Dendritic cell treated with granulocyte-macrophage colony-stimulating factor and Interleukin-4, amounts not matched to agents 40 ng/mL and 50 ng/mL, for 4 days (primary cell): Measurements from ENCODE around the gene SPNS3.

Experiments
- H3K27ac Mint-ChIP-seq: one replicate; pipeline ENCODE4 v1.8.0; 2022; ENCODE audit warnings: mild to moderate bottlenecking, mixed read lengths
- H3K27me3 Mint-ChIP-seq: one replicate; pipeline ENCODE4 v1.8.0; 2022; ENCODE audit warnings: mild to moderate bottlenecking, mixed read lengths
- H3K36me3 Mint-ChIP-seq: one replicate; pipeline ENCODE4 v1.8.0; 2022; ENCODE audit warnings: low read depth, mixed read lengths
- H3K4me1 Mint-ChIP-seq: one replicate; pipeline ENCODE4 v1.8.0; 2022; ENCODE audit warnings: low read depth, mixed read lengths
- H3K4me3 Mint-ChIP-seq: one replicate; pipeline ENCODE4 v1.8.0; 2022; ENCODE audit warnings: mild to moderate bottlenecking, moderate library complexity, mixed read lengths
- H3K9me3 Mint-ChIP-seq: one replicate; pipeline ENCODE4 v1.8.0; 2022; ENCODE audit warnings: mixed read lengths
- intact Hi-C: fragments of 100-400 bp; cut with micrococcal nuclease; formaldehyde crosslinking; loops from one replicate; pipeline ENCODE4 v1.15.0; 2022

SPNS3 gene

DNA sequence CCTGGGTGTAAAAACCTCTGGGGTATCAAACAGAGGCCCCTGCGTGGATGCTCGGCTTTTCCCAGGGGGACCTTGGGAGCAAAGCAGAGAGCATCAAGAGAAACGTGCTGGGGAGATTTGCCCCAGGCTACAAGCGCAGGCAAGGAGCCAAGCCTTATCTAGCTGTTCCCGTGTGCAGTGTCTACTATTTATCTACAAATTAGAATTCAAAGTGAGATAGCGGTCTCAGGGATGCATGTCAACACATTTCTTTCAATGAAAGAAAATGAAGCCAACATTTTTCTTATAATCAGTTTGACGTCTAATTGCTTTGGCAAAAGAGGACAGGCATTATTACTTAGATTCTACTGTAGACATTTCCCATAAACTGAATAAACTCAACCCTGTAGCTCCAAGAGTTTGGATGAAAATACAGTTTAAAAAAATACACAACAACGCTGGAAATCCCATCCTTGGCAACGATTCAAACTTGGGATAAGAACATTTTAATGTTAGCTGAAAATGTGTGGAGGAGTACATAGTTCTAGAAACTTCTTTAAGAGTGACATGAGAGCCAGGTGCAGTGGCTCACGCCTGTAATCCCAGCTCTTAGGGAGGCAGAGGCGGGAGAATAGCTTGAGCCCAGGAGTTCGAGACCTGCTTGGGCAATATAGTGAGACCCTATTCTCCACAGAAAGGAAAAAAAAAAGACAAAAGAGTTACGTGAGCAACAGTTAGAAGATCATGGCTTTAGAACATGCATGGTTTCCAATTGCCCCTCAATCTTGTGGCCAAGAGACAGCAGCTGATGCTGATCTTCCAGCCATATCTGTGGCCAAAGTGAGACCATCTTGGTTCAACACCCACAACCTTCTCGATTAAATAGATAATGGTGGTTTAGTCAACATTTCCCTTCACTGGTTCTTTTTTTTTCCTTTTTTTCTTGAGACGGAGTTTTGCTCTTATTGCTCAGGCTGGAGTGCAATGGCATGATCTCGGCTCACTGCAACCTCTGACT, 7.2 kb downstream of the SPNS3 start:
- H3K4me1 Mint-ChIP-seq = peaks cover 57% of the 10 kb centered on the region
- intact Hi-C loops = no loop called here
- no peak overlapping the region for H3K27ac Mint-ChIP-seq

DNA sequence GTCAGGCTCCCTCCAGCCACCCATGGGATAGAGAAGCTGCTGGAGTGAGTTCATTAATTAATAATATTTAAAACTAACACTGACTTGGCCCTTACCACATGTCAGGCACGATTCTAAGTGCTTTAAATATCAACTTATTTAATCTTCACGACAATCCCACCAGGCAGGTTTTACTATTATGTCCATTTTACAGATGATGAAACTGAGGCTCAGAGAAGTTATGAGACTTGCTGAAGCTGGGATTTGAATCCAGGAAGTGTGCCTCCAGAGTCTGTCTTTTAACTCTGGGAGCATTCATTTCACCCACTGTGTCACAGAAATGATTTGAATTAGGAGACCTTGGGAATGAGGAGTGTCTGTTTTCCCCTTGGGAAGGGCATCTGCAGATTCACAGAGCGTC, 8.8 kb downstream of the SPNS3 start:
- intact Hi-C loops = no loop called here
- Mint-ChIP-seq H3K9me3 (no peaks in the 10 kb centered on the region), H3K4me3 (no peak overlapping the region), H3K36me3 (no peaks in the 10 kb centered on the region), H3K4me1 (peaks cover 45% of the 10 kb centered on the region), H3K27ac (no peak overlapping the region), H3K27me3 (peaks cover 2% of the 10 kb centered on the region)

More for the DNA sequence above, 7.2 kb downstream of the SPNS3 start:
- peaks cover 4% of the 10 kb centered on the region for H3K27me3 Mint-ChIP-seq
- no peaks in the 10 kb centered on the region for H3K36me3 Mint-ChIP-seq
- H3K9me3 Mint-ChIP-seq = no peaks in the 10 kb centered on the region
- no peak overlapping the region for H3K4me3 Mint-ChIP-seq

DNA sequence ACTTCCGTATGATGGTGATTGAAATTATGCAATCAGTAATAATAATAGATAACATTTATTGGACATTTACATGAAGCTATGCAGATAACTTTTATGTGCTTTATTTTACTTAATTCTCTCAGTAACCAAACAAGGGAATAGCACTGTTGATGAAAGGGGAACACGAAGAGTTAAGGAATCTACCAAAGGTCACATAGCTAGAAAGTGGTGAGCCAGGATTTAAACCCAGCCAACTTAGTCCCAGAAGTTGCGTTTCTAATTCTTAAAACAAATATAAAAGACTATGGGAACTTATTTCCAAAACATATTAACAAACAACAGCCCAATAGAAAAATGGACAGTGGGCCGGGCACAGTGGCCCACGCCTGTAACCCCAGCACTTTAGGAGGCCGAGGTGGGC, 9.7 kb downstream of the SPNS3 start:
- peaks cover under 1% of the 10 kb centered on the region for H3K27me3 Mint-ChIP-seq
- H3K9me3 Mint-ChIP-seq = no peaks in the 10 kb centered on the region

DNA sequence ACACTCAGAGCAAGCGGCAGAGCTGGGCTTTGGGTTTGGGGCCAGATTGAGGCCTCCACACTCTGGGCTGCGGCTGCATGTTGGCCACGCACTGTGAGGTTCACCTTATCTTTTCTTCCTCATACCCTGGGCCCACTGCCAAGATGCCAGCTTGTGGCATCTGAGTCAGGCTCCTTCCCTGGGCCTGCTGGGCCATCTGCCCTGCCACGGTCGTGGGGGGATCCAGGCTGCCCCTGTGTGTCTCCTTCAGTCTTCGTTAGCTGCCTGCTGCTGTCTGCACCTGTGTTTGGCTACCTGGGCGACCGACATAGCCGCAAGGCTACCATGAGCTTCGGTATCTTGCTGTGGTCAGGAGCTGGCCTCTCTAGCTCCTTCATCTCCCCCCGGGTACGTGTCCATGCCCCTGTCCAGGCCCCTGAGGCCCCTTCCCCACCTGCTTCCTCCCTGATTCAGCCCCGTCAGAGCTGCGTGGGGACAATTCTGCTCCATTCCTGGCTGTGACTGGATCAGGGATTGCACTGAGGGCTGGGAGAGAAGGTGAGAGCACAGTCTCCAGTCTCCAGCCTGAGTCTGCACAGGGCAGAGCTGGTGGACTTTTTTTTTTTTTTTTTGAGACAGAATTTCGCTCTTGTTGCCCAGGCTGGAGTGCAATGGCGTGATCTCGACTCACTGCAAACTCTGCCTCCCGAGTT, 11.2 kb downstream of the SPNS3 start:
- Mint-ChIP-seq H3K36me3 (no peaks in the 10 kb centered on the region), H3K9me3 (no peaks in the 10 kb centered on the region), H3K4me3 (no peak overlapping the region), H3K27ac (peak overlapping the region; percentile 20), H3K4me1 (peaks cover 48% of the 10 kb centered on the region), H3K27me3 (peaks cover 3% of the 10 kb centered on the region)
- intact Hi-C loops = no loop called here

More for the DNA sequence above, 9.7 kb downstream of the SPNS3 start:
- Mint-ChIP-seq H3K36me3 (no peaks in the 10 kb centered on the region), H3K27ac (no peak overlapping the region), H3K4me1 (peaks cover 48% of the 10 kb centered on the region), H3K4me3 (no peak overlapping the region)
- intact Hi-C loops = no loop called here

DNA sequence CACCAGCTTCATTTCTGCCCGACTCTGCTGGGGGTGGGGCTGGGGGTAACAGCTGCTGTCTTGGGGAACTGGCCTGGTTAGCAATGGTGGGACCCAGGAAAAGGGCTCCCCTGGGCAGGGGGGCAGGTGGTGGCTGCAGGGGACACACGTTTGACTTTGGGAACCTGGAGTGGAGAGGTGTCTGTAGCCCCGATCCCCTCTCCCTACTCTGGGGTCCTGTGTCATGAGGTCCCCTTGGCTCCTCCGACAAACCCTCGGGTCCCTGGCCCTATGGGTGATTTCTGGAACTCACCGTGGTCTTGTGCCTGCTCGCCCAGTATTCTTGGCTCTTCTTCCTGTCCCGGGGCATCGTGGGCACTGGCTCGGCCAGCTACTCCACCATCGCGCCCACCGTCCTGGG, 12.0 kb downstream of the SPNS3 start:
- no peak overlapping the region for H3K4me3 Mint-ChIP-seq
- H3K27ac Mint-ChIP-seq = no peak overlapping the region
- peaks cover 3% of the 10 kb centered on the region for H3K27me3 Mint-ChIP-seq
- H3K4me1 Mint-ChIP-seq = peaks cover 48% of the 10 kb centered on the region
- no peaks in the 10 kb centered on the region for H3K36me3 Mint-ChIP-seq
- H3K9me3 Mint-ChIP-seq = no peaks in the 10 kb centered on the region
- intact Hi-C loops = no loop called here

DNA sequence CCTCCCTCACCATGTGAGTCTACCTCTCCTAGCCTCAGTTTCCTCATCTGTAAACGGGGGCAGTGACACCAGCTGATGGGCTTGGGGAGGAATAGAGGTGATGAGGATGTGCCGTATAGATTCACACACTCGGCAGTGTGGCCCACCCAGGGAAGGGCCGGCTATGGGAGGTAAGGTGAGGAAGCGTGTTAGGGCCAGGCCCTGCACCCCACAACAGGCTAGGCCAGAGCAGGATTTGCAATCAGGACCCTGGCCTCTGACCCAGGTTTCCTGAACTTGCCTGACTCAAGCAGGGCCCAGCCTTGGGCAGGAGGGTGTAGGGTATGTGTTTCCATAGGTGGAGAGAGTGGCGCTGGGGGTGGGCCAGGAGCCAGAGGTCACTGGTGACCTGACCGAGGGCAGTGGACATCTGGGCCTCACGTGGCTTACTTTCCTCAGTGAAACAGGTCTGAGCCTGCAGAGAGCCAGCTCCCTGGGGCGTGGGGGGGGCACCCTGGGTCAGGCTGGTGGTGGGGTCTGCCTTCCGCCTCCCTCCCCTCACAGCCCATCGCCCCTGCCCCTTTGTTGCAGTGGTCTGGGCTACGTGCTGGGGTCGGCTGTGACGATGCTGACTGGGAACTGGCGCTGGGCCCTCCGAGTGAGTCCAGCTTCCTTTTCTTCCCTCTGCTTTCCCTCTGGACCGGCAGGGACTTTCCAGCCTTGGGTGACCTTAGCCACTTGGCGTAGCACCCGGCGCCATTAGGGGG, 12.8 kb downstream of the SPNS3 start:
- intact Hi-C loops = no loop called here
- Mint-ChIP-seq H3K27me3 (peaks cover 3% of the 10 kb centered on the region), H3K4me3 (no peak overlapping the region), H3K36me3 (no peaks in the 10 kb centered on the region), H3K27ac (no peak overlapping the region), H3K9me3 (no peaks in the 10 kb centered on the region), H3K4me1 (peaks cover 47% of the 10 kb centered on the region)

DNA sequence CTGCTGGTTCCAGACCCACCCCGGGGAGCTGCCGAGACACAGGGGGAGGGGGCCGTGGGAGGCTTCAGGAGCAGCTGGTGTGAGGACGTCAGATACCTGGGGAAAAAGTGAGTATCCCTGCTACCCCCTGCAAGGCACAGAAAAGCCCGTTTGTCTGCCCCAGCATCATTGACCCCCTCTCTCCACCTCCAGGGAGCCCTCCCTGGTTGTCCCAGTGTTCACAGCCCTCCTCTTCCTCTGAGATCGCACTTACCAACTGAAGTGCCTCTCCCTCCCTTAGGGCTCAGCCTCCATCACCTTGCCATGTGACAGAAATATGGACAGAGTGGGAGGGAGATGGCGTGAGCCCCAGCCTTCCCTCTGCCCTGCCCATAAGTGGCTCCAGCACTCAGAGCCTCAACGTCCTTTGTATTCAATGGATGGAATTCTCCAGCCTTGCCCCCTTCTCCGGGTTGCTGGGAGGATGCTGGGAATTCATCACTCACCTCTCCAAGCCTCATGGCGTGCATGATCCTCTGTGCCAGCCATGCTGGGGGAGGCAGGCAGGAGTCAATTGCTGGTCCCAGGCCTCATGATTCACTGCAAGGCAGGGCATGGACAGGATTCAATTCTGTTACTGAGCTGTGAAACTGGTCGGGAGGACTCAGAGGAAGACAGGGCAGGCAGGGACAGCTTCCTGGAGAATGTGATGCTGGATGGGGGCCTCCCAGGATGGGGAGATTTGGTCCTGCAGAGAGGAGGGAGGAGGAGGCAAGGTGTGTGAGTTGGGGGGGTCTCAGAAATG, 14.6 kb downstream of the SPNS3 start:
- H3K9me3 Mint-ChIP-seq = no peaks in the 10 kb centered on the region
- intact Hi-C loops = no loop called here
- peak overlapping the region; percentile 8 for H3K27ac Mint-ChIP-seq
- peaks cover 49% of the 10 kb centered on the region for H3K4me1 Mint-ChIP-seq
- H3K36me3 Mint-ChIP-seq = no peaks in the 10 kb centered on the region
- no peak overlapping the region for H3K4me3 Mint-ChIP-seq
- H3K27me3 Mint-ChIP-seq = peaks cover 3% of the 10 kb centered on the region

DNA sequence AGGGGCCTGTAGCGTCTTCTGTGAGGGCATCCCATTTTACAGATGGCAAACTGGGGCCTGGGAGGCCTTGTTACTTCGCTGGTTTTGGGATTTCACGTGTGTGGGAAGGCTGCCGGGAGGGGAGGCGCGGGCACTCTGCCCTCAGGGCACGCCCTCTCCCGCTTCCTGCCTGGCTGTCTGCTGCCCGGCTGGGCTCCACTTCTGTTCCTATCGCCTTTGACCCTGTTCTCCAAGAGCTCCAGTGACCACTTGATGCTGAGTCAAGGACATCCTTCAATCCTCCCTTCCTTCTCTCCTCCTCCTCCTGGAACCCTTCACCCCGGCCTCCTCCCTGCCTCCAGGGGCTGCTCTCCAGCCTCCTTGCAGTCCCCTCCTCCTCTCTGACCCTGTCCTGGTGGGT, 16.0 kb downstream of the SPNS3 start:
- Mint-ChIP-seq H3K36me3 (no peaks in the 10 kb centered on the region), H3K4me3 (no peak overlapping the region), H3K27ac (peak overlapping the region; percentile 4), H3K27me3 (peaks cover 3% of the 10 kb centered on the region), H3K4me1 (peaks cover 52% of the 10 kb centered on the region), H3K9me3 (no peaks in the 10 kb centered on the region)
- intact Hi-C loops = no loop called here

DNA sequence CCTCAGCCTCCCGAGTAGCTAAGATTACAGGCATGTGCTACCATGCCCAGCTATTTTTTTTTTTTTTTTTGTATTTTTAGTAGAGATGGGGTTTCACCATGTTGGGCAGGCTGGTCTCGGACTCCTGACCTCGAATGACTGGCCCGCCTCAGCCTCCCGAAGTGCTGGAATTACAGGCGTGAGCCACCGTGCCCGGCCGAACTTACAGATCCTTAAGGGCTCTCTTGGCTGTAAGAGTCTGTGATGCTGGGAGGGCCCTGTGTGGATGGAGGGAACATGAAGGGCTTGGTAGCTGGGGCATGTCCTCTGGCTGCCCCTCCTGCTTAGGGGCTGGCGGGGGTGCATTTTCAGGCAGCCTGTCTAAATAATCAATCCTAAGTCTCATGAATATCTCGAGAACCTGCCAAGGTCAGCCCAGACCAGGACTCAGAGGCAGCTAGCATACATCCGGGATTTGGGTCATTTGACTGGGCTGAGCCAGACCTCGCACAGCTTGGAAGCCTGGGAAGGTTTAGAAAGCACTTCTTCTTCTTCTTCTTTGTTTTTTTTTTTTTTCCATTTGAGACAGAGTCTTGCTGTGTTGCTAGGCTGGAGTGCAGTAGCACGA, 17.1 kb downstream of the SPNS3 start:
- intact Hi-C loops = no loop called here
- no peak overlapping the region for H3K27ac Mint-ChIP-seq
- H3K9me3 Mint-ChIP-seq = no peaks in the 10 kb centered on the region
- no peak overlapping the region for H3K4me3 Mint-ChIP-seq
- peaks cover 3% of the 10 kb centered on the region for H3K27me3 Mint-ChIP-seq
- H3K4me1 Mint-ChIP-seq = peaks cover 44% of the 10 kb centered on the region
- no peaks in the 10 kb centered on the region for H3K36me3 Mint-ChIP-seq

DNA sequence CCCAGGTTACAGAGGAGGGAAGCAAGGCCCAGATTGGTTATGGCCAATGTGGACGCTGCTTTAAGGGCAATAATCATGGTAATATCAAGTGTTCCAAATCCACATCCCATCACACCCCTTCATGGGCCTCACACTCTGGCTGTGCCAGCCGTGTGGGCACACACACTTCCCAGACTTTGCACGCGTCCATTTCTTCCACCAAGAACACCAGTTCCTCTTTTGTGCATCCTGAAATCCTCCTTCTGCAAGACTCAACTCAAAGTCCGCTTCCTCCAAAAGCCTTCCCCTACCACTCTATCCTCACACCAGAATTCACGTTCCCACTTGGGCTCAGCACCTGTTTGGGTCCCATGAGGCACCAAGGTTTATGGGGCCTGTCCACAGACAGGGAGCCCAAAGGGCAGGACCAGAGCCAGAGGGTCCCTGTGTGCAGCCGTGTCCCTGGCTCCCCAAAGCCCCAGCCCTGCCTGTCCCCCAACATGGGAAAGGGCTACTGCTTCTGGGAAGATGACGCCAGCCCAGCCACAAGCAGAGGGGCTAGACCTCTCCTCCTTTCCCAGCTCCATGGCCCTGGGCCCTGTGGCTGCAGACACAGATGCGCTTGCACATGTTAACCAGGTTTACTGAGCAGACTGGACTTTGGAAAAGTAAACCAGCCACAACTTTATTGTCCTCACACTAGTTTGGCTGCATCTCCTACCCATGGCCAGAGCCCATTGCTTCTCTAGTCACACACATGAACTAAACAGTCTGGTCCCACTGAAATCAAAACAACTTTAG, 20.3 kb downstream of the SPNS3 start:
- Mint-ChIP-seq H3K36me3 (no peaks in the 10 kb centered on the region), H3K27ac (no peak overlapping the region)

DNA sequence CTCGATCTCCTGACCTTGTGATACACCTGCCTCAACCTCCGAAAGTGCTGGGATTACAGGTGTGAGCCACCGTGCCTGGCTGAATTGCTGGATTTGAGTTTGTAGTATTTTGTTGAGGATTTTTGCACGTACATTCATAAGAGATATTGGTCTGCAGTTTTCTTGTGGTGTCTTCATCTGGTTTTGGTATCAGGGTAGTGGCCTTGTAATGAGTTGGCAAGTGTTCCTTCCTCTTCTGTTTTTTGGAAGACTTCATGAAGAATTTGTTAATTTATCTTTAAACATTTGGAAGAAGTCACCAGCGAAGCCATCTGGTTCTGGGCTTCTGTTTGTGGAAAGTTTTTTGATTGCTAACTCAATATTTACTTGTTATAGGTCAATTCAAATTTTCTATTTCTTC, 26.9 kb downstream of the SPNS3 start:
- H3K36me3 Mint-ChIP-seq = peaks cover 15% of the 10 kb centered on the region
- no peak overlapping the region for H3K27ac Mint-ChIP-seq
- H3K9me3 Mint-ChIP-seq = peaks cover 19% of the 10 kb centered on the region
- no peaks in the 10 kb centered on the region for H3K27me3 Mint-ChIP-seq
- intact Hi-C loops = no loop called here
- peaks cover 5% of the 10 kb centered on the region for H3K4me1 Mint-ChIP-seq
- H3K4me3 Mint-ChIP-seq = no peak overlapping the region

More for the DNA sequence above, 20.3 kb downstream of the SPNS3 start:
- no peaks in the 10 kb centered on the region for H3K9me3 Mint-ChIP-seq
- no peaks in the 10 kb centered on the region for H3K27me3 Mint-ChIP-seq
- intact Hi-C loops = no loop called here
- H3K4me1 Mint-ChIP-seq = peaks cover 32% of the 10 kb centered on the region
- no peak overlapping the region for H3K4me3 Mint-ChIP-seq

DNA sequence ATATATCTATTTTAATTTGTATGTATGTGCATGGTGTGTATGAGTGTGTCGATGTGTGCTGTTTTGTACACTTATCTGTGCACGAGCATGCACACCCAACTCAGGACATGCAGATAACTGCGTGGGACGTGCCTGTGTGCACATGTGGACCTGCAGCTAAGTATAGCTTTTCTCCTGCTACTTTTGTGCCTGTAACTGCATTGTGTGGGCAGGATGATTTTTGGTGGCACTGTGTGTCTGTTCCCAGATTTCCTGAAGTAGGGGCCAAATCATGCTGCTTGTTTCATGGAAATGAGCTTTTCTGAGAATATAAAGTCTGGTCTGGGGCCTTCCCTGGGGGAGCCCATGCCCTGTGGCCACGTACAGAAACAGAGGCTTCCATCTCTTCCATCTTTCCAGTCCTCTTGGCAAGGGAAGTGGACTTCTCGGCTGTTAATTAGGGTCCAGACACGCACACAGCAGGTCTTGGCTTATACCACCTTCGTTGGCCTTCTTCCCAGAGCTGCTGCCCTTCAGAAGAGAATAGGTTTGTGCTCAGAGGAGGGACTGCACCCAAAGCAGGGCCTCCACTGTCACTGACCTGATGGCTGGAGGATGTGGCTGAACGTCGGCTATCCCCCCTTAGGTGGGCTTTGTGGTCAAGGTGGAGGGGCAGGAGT, 30.2 kb downstream of the SPNS3 start:
- Mint-ChIP-seq H3K4me1 (peaks cover 13% of the 10 kb centered on the region), H3K36me3 (peaks cover 15% of the 10 kb centered on the region), H3K9me3 (peaks cover 19% of the 10 kb centered on the region), H3K4me3 (no peak overlapping the region), H3K27ac (no peak overlapping the region), H3K27me3 (no peaks in the 10 kb centered on the region)
- intact Hi-C loops = no loop called here
